H9 (cell line): ENCODE measurements around the gene APAF1. TPM values are rescaled to one million over a fixed set of nuclear protein-coding genes. Genes with fewer than 3 reads are reported as not detected.

Source experiments
- DNase-seq: peaks from one replicate; pipeline ENCODE4 v3.0.0-alpha.2; 2017
- H2AFZ ChIP-seq: one replicate; pipeline ENCODE4 v1.6.1; 2013; ENCODE audit warnings: mild to moderate bottlenecking, low read length, control low read depth, moderate library complexity
- H2AK5ac ChIP-seq: 2 replicates; pipeline ENCODE4 v1.6.1; 2013; ENCODE audit warnings: low read length, control low read depth, mixed read lengths; ENCODE audit not compliant: insufficient read length
- H2BK120ac ChIP-seq: one replicate; pipeline ENCODE4 v1.6.1; 2013; ENCODE audit warnings: low read depth, mild to moderate bottlenecking, low read length, control low read depth, inconsistent platforms; ENCODE audit not compliant: poor library complexity, severe bottlenecking
- H2BK12ac ChIP-seq: 2 replicates; pipeline ENCODE4 v1.6.1; 2013; ENCODE audit warnings: low read length, control low read depth, mixed read lengths, low read depth; ENCODE audit not compliant: insufficient read length
- H2BK15ac ChIP-seq: 2 replicates; pipeline ENCODE4 v1.6.1; 2013; ENCODE audit warnings: low read depth, low read length, control low read depth
- H2BK20ac ChIP-seq: one replicate; pipeline ENCODE4 v1.6.1; 2013; ENCODE audit warnings: low read depth, mild to moderate bottlenecking, low read length, control low read depth, inconsistent platforms; ENCODE audit not compliant: poor library complexity, severe bottlenecking
- H2BK5ac ChIP-seq: 2 replicates; pipeline ENCODE4 v1.6.1; 2013; ENCODE audit warnings: low read length, control low read depth, mixed read lengths; ENCODE audit not compliant: insufficient read length
- H3K14ac ChIP-seq: 2 replicates; pipeline ENCODE4 v1.6.1; 2013; ENCODE audit warnings: low read length, control low read depth; ENCODE audit not compliant: insufficient read depth
- H3K18ac ChIP-seq: 2 replicates; pipeline ENCODE4 v1.6.1; 2013; ENCODE audit warnings: low read depth, mild to moderate bottlenecking, mixed read lengths, low read length, control low read depth; ENCODE audit not compliant: insufficient read length
- H3K23ac ChIP-seq: 2 replicates; pipeline ENCODE4 v1.6.1; 2013; ENCODE audit warnings: low read length, control low read depth, mixed read lengths, low read depth; ENCODE audit not compliant: insufficient read length
- H3K23me2 ChIP-seq: 2 replicates; pipeline ENCODE4 v1.6.1; 2013; ENCODE audit warnings: low read depth, mild to moderate bottlenecking, mixed read lengths, low read length, control low read depth; ENCODE audit not compliant: insufficient read length, poor library complexity, severe bottlenecking
- H3K27ac ChIP-seq: 2 replicates; pipeline ENCODE4 v1.5.1; 2013; ENCODE audit warnings: low read length, control low read depth, mixed read lengths, low read depth; ENCODE audit not compliant: insufficient read length
- H3K27me3 ChIP-seq: 2 replicates; pipeline ENCODE4 v1.6.1; 2013; ENCODE audit warnings: low read length, control low read depth, inconsistent platforms; ENCODE audit not compliant: insufficient read depth
- H3K4ac ChIP-seq: 2 replicates; pipeline ENCODE4 v1.6.1; 2013; ENCODE audit warnings: low read depth, mild to moderate bottlenecking, control low read depth, inconsistent platforms, low read length, moderate library complexity
- H3K4me1 ChIP-seq: 2 replicates; pipeline ENCODE4 v1.6.1; 2013; ENCODE audit warnings: low read length, control low read depth, inconsistent platforms; ENCODE audit not compliant: insufficient read depth
- H3K4me2 ChIP-seq: 2 replicates; pipeline ENCODE4 v1.6.1; 2013; ENCODE audit warnings: low read length, control low read depth, mixed read lengths; ENCODE audit not compliant: insufficient read length, insufficient read depth
- H3K56ac ChIP-seq: 2 replicates; pipeline ENCODE4 v1.6.1; 2013; ENCODE audit warnings: low read depth, mild to moderate bottlenecking, mixed read lengths, low read length, control low read depth; ENCODE audit not compliant: insufficient read length
- H3K79me1 ChIP-seq: 2 replicates; pipeline ENCODE4 v1.6.1; 2013; ENCODE audit warnings: low read depth, mild to moderate bottlenecking, moderate library complexity, low read length, control low read depth, inconsistent platforms; ENCODE audit not compliant: insufficient read depth, poor library complexity, severe bottlenecking
- H3K79me2 ChIP-seq: 2 replicates; pipeline ENCODE4 v1.6.1; 2013; ENCODE audit warnings: low read length, control low read depth, inconsistent platforms; ENCODE audit not compliant: insufficient read depth
- H3K9ac ChIP-seq: 2 replicates; pipeline ENCODE4 v1.6.1; 2013; ENCODE audit warnings: low read length, control low read depth, mixed read lengths; ENCODE audit not compliant: insufficient read length; ENCODE audit errors: extremely low read depth
- H3K9me3 ChIP-seq: one replicate; pipeline ENCODE4 v1.6.1; 2013; ENCODE audit warnings: low read depth, low read length, inconsistent platforms; ENCODE audit not compliant: control insufficient read depth
- H3T11ph ChIP-seq: one replicate; pipeline ENCODE4 v1.6.1; 2013; ENCODE audit warnings: mild to moderate bottlenecking, low read length, control low read depth, inconsistent platforms
- H4K20me1 ChIP-seq: one replicate; pipeline ENCODE4 v1.6.1; 2013; ENCODE audit not compliant: control insufficient read depth, insufficient read length, insufficient read depth
- H4K5ac ChIP-seq: 2 replicates; pipeline ENCODE4 v1.6.1; 2013; ENCODE audit warnings: low read depth, mild to moderate bottlenecking, mixed read lengths, low read length, control low read depth; ENCODE audit not compliant: insufficient read length
- H4K8ac ChIP-seq: replicated peaks from 2 replicates; pipeline ENCODE4 v1.6.1; 2013; ENCODE audit warnings: low read length, control low read depth, mixed read lengths, low read depth; ENCODE audit not compliant: insufficient read length
- H4K91ac ChIP-seq: 2 replicates; pipeline ENCODE4 v1.6.1; 2013; ENCODE audit warnings: low read depth, mild to moderate bottlenecking, moderate library complexity, mixed read lengths, low read length, control low read depth; ENCODE audit not compliant: insufficient read length
- H3K27ac Mint-ChIP-seq, 3 experiments: 2 replicates in 2 of 3; 3 replicates in 1 of 3; pipeline ENCODE4 v1.8.0; 2020 to 2021; ENCODE audit warnings: mixed read lengths in 3 of 3, mild to moderate bottlenecking in 1 of 3, moderate library complexity in 1 of 3
- H3K27me3 Mint-ChIP-seq: 2 replicates; pipeline ENCODE4 v1.8.0; 2021; ENCODE audit warnings: low read depth, mild to moderate bottlenecking, moderate library complexity, mixed read lengths
- H3K36me3 Mint-ChIP-seq, 3 experiments: 2 replicates in 2 of 3; 3 replicates in 1 of 3; pipeline ENCODE4 v1.8.0; 2020 to 2021; ENCODE audit warnings: low read depth in 3 of 3, mixed read lengths in 3 of 3; ENCODE audit not compliant: insufficient read depth in 1 of 3
- H3K4me1 Mint-ChIP-seq, 2 experiments: 2 replicates each; pipeline ENCODE4 v1.8.0; 2020; ENCODE audit warnings: mixed read lengths in 2 of 2
- H3K4me3 Mint-ChIP-seq, 2 experiments: 2 replicates in 1 of 2; 3 replicates in 1 of 2; pipeline ENCODE4 v1.8.0; 2020 to 2021; ENCODE audit warnings: mild to moderate bottlenecking in 2 of 2, mixed read lengths in 2 of 2, moderate library complexity in 1 of 2
- H3K9me3 Mint-ChIP-seq, 2 experiments: 2 replicates in 1 of 2; 3 replicates in 1 of 2; pipeline ENCODE4 v1.8.0; 2020; ENCODE audit warnings: mild to moderate bottlenecking in 2 of 2, mixed read lengths in 2 of 2, moderate library complexity in 1 of 2
- WGBS: extraction: QIAGEN DNeasy Blood & Tissue Kit; methylation state at CpG from one replicate; pipeline ENCODE4 v1.1.7; 2013; ENCODE audit warnings: missing lambda C conversion rate, low lambda C conversion rate, mixed read lengths; ENCODE audit not compliant: insufficient read length; ENCODE audit errors: extremely low coverage; 5-methylcytosine and 5-hydroxymethylcytosine counted together
- total RNA-seq: library from RNA; stranded (reverse); gene quantifications from 2 replicates; pipeline ENCODE4 v1.2.1, GENCODE V29; 2021
- TF ChIP-seq, protein P1 (sequence below): fragments of 200-600 bp; sonication (generic); conservative IDR thresholded peaks from 3 replicates; pipeline ENCODE4 v1.8.0; 2021; ENCODE audit warnings: antibody characterized with exemption, mild to moderate bottlenecking

Gene APAF1
- total RNA-seq, 1 experiment from 2014 or later = 16.5 TPM

DNA sequence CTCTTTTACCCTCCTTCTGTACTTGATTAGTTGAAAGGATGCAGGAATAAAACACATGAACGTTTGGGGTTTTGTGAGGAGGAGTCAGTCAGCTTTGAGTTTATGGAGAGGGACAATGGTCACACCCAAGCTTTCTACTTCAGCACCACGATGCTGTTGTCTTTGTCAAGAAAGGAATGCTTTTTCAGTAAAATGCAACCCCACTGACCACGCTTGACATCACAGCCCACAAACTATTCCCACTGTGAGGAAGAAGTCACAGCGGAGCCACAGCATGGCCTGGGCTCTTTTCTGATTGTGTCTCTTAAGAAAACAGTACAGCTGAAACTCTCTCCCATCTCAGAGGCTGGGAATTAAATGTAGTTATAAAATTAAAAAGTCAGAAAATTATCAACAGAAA is 135.2 kb downstream of the APAF1 start:
- Histone ChIP-seq H2AFZ (no peak overlapping the region), H2BK20ac (no peak overlapping the region), H3K4ac (no peak overlapping the region), H3K27ac (no peak overlapping the region), H3K79me1 (no peaks in the 10 kb centered on the region), H2BK15ac (no peak overlapping the region), H3K23ac (no peak overlapping the region), H3K9me3 (no peaks in the 10 kb centered on the region), H3K4me2 (no peak overlapping the region), H3K4me1 (no peaks in the 10 kb centered on the region), H3K23me2 (no peaks in the 10 kb centered on the region), H2BK5ac (no peak overlapping the region), H3K79me2 (no peaks in the 10 kb centered on the region), H2BK120ac (no peak overlapping the region), H3K56ac (no peak overlapping the region), H4K5ac (no peak overlapping the region), H2BK12ac (no peak overlapping the region), H2AK5ac (no peak overlapping the region), H3T11ph (no peak overlapping the region), H4K8ac (no peak overlapping the region), H3K9ac (no peak overlapping the region), H4K91ac (no peak overlapping the region), H4K20me1 (no peaks in the 10 kb centered on the region), H3K14ac (no peak overlapping the region), H3K27me3 (no peaks in the 10 kb centered on the region), H3K18ac (no peak overlapping the region)
- TF ChIP-seq, protein P1, sequence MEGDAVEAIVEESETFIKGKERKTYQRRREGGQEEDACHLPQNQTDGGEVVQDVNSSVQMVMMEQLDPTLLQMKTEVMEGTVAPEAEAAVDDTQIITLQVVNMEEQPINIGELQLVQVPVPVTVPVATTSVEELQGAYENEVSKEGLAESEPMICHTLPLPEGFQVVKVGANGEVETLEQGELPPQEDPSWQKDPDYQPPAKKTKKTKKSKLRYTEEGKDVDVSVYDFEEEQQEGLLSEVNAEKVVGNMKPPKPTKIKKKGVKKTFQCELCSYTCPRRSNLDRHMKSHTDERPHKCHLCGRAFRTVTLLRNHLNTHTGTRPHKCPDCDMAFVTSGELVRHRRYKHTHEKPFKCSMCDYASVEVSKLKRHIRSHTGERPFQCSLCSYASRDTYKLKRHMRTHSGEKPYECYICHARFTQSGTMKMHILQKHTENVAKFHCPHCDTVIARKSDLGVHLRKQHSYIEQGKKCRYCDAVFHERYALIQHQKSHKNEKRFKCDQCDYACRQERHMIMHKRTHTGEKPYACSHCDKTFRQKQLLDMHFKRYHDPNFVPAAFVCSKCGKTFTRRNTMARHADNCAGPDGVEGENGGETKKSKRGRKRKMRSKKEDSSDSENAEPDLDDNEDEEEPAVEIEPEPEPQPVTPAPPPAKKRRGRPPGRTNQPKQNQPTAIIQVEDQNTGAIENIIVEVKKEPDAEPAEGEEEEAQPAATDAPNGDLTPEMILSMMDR = no peak
- Mint-ChIP-seq H3K9me3 (no peaks in the 10 kb centered on the region), H3K27ac (no peak overlapping the region; a peak in 1 of 7 replicates), H3K27me3 (no peaks in the 10 kb centered on the region), H3K36me3 (no peaks in the 10 kb centered on the region), H3K4me1 (peaks cover 0 to 4% of the 10 kb centered on the region in 2 experiments; a peak in 1 of 4 replicates), H3K4me3 (no peak overlapping the region)
- no CpG with 5 or more reads among the region's 4 CpGs for WGBS
- DNase-seq = no peak
